Astrocyte of the hippocampus (primary cell): ENCODE data around the gene CDH7.
A peak's percentile ranks its signal among the peaks of the same experiment; 100 is the strongest.

Experiments
- DNase-seq: peaks from one replicate; pipeline ENCODE4 v3.0.0; 2011; ENCODE audit warnings: low read depth, low spot score

CDH7 gene

GRCh38 chr18:65919018-65919417 is 168.2 kb downstream of the CDH7 start:
- no peak for DNase-seq

GRCh38 chr18:65919663-65920062 is 168.9 kb downstream of the CDH7 start:
- no peak for DNase-seq

GRCh38 chr18:65922103-65922502 is 171.3 kb downstream of the CDH7 start:
- no peak for DNase-seq

- DNase-seq = no peak
These were observed 174.1 kb downstream of the CDH7 start for GRCh38 chr18:65924904-65925303.

- DNase-seq = no peak
These were observed 184.1 kb downstream of the CDH7 start for GRCh38 chr18:65934874-65935273.

- DNase-seq = no peak
These were observed 185.9 kb downstream of the CDH7 start for GRCh38 chr18:65936678-65937077.

GRCh38 chr18:65937180-65937579 is 186.4 kb downstream of the CDH7 start:
- no peak for DNase-seq

- DNase-seq = peak; percentile 57
These were observed 188.0 kb downstream of the CDH7 start for GRCh38 chr18:65938592-65939372.
